GM12865 (cell line): ENCODE measurements around the gene OTOS.

Experiments
- DNase-seq: peaks from one replicate; pipeline ENCODE4 v3.0.0; 2010; ENCODE audit warnings: low read depth
- H3K4me3 ChIP-seq: 2 replicates; pipeline ENCODE4 v1.5.1; 2011; ENCODE audit warnings: mild to moderate bottlenecking, low read depth, low read length, control low read depth
- TF ChIP-seq, protein P1 (sequence below): IDR thresholded peaks from 2 replicates; pipeline ENCODE4 v1.5.1; 2011; ENCODE audit warnings: low read length, control low read depth, low read depth, inconsistent platforms; ENCODE audit not compliant: insufficient read depth; ENCODE audit errors: missing control alignments

Gene OTOS

DNA sequence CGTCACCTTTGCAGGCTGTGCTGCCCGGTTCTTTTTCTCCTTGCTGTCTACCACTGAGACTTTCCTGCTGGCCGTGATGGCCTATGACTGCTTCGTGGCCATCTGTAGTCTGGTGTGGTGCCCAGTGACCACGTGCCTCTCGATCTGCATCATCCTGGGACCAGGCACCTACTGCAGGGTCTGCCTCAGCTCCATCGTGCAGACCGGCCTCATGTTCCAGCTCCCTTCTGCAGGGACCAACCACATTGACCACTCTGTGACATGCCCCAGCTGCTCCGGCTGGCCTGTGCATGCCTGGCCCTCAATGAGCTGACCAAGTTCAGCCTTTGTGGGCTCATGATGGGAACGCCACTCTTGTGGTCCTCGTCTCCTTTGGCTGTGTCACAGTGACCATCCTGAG, 31.1 kb downstream of the OTOS start:
- no peak for DNase-seq
- TF ChIP-seq, protein P1, sequence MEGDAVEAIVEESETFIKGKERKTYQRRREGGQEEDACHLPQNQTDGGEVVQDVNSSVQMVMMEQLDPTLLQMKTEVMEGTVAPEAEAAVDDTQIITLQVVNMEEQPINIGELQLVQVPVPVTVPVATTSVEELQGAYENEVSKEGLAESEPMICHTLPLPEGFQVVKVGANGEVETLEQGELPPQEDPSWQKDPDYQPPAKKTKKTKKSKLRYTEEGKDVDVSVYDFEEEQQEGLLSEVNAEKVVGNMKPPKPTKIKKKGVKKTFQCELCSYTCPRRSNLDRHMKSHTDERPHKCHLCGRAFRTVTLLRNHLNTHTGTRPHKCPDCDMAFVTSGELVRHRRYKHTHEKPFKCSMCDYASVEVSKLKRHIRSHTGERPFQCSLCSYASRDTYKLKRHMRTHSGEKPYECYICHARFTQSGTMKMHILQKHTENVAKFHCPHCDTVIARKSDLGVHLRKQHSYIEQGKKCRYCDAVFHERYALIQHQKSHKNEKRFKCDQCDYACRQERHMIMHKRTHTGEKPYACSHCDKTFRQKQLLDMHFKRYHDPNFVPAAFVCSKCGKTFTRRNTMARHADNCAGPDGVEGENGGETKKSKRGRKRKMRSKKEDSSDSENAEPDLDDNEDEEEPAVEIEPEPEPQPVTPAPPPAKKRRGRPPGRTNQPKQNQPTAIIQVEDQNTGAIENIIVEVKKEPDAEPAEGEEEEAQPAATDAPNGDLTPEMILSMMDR, result no peak
- no peak overlapping the region for H3K4me3 ChIP-seq

DNA sequence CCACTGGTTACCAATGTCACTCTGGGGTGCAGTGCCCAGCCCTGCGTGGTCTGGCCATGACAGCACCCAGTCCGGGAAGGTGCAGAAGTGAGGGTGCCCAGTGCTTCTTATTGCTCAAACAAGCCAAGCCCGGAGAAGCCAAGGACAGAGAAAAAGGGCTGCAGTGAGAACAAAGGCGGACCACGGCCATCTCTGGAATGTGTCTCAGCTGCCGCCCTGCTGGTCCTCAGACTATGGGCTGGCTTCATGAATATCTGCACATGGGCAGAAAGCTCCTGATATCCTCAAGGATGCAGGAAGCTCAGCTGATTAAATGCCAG, 33.0 kb downstream of the OTOS start:
- no peak for DNase-seq
- H3K4me3 ChIP-seq, result no peak overlapping the region
- TF ChIP-seq, protein P1, result no peak

DNA sequence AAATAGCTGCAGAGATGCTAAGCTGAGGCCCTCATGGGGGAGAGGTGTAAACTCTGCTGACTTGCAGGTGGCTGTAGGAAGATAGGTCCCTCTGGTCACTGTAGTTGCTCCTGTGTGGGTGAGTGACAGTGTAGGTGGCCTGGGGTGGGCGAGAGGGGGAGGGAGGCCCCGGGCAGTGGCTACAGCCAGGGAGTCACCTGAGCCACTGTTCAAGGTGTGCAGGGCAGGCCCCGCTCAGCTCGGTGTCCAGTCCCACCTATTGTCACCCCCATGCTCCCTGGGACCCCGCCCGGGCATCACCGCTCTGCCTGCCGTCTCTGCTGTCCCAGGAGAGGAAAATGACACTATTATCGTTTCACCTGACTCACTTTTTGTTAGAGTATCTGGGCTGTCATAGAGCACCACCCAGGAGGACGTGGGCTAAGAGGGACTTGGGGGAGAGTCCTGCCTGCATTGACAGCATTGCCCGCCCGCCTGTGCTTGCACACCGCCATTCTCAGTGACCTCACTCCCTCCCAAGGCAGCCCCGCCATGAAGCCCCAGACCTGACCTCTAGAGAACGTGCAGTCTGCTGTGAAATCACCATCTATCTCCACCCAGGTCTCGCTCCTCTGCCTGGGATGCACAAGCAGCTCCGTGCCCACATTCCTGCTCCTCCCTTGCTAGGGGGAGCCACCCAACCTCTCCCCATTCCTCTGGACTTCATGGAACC, 33.5 kb downstream of the OTOS start:
- no peak overlapping the region for H3K4me3 ChIP-seq
- TF ChIP-seq, protein P1, result no peak
- no peak for DNase-seq

DNA sequence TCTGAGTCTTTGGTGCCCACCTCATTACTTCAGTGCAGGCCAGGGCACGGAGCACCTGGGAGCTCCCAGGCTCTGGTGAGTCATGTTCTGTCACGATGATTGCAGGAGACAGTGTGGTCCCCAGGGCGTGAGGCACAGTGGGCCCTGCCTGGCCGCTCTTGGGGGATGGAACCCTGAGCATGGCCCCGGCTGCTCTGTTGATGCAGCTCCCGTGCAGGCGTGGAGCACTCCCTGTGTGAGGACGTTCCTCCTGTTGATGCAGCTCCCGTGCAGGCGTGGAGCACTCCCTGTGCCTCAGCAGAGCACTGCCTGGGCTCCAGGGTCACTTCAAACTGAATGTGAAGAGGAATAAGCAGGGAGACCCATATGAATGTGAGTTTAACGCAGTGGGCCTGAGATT, 34.5 kb downstream of the OTOS start:
- DNase-seq, result no peak
- H3K4me3 ChIP-seq, result no peak overlapping the region
- TF ChIP-seq, protein P1, result no peak

DNA sequence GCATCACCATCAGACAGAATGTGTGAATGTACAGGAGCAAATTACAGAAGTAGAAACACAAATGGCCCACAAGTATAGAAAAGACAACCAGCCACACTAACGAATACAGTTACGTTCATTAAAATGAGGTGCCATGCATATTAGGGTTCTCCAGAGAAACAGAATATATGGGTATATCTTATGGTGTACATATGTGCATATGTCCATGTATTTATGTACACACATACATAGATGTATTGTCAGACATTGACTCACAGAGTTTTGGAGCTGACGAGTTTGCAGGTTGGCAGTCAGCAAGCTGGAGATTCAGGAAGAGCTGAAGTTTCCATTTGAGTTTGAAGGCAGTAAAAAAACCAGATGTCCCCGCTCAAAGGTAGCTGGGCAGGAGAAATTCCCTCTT, 37.3 kb downstream of the OTOS start:
- no peak overlapping the region for H3K4me3 ChIP-seq
- DNase-seq, result no peak
- TF ChIP-seq, protein P1, result no peak

DNA sequence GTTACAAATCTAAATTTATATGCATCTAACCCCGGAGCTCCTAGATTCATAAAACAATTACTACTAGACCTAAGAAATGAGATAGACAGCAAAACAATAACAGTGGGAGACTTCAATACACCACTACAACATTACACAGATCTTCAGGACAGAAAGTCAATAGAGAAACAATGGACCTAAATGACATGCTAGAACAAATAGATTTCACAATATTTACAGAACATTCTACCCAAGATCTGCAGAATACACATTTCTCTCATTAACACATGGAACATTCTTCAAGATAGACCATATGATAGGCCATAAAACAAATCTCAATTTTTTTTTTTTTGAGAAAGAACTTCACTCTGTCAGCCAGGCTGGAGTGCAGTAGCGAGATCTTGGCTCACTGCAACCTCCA, 42.1 kb downstream of the OTOS start:
- TF ChIP-seq, protein P1, result no peak
- no peak overlapping the region for H3K4me3 ChIP-seq
- no peak for DNase-seq
